GM18502 (cell line): ENCODE data around the gene CARD11.
"Not testable (repeated sequence)": the region's sequence is repeated elsewhere in the genome, so short reads cannot be mapped to it uniquely, and the experiment has no call there.

Source experiments
- ATAC-seq: cut with Tn5 transposase; IDR thresholded peaks from one replicate; pipeline ENCODE4 v1.9.1; 2021; ENCODE audit warnings: mild to moderate bottlenecking; ENCODE audit not compliant: unreplicated experiment, poor library complexity

CARD11 gene

DNA sequence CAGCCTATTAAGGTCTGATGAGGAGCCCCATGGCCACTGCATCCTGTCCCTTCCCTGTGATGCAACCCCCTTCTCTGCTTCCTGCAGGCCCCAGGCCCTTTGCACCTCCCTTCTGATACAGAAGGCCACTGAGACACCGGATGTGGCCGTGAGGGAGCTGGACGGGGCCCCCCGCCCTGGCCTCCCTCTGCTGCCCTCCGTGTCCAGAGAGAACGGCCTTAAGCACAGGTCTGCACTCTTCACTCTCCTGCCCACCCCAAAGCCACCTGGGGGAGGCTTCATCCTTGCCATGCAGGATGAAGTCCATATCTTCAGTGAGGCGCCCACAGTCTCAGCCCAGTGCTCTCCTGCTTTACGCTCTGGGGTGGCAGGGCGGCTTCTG is 112.6 kb downstream of the CARD11 start:
- no peak for ATAC-seq

GRCh38 chr7:2930310-2931033 is 113.2 kb downstream of the CARD11 start:
- no peak for ATAC-seq

DNA sequence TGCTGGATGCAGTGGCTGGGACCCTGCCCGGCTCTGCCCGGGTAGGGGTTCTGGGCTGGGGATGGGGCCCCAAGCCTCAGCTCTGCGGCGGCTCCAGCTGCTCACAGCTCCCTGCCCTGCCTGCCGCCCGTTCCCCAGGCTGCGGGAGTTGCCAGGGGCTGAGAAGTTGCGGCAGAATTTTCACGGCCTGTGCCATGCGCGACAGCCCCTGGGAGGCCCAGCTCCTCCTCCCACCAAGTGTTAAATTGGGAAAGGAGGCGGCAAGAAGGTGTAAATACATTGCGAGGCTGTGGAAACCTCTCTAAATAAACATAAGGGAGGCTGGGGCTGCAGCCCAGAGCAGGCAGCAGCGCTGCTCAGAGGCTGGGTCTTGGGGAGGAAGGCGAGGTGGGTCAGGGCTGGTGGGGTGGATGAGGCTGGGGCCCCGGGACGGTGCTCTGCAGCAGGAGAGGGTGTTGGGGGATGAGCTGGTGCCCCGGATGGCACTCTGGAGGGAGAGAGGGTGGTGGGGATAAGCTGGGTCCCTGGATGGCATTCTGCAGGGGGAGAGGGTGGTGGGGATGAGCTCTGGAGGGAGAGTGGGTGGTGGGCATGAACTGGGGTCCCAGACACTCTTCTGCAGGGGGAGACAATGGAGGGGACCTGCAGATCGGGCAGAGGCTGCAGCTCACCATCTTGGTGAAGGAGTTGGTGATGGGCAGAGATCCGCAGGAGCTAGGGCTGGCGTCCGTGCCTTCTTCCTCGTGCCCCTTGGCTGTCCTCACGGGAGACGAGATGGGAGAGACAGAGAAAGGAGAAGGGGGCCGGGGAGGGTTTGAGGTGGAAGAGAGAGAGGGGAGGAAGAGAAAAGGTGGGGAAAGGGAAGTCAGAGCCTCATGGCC is 114.1 kb downstream of the CARD11 start:
- no peak for ATAC-seq

- ATAC-seq: no peak
Observed at GRCh38 chr7:2928613-2929311, 114.9 kb downstream of the CARD11 start.

DNA sequence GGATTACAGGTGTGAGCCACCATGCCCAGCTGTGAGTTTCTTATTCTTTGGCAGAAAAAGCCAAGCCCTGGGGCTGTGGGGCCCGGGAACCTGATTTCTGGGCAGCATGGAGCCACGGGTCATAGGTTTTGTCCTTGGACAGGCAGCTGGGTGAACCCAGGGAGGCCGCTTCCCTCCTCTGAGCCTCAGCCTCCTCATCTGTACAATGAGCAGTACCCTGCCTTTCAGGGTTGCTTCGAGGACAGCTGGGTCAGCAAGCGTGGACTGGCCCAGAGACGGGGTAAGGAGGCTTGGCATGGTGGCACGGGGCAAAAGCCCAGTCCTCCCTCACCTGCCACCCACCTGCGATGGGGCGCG is 115.4 kb downstream of the CARD11 start:
- no peak for ATAC-seq

DNA sequence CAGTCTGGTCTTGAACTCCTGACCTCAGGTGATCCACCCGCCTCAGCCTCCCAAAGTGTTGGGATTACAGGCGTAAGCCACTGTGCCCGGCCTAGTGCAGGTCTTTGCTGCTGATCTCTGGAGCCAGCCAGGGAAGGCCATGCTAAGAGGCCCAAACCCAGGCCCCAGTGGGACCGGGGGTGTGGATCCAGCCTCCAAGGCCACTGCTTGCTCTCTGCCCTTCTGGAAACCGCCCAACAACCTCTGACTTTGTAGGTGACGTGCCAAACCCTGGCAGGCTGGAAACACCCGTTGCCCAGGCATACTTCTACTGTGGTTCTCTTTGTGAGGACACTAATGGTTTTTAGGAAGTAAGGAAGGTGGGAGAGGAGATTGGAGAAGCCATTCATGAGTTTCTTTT is 116.1 kb downstream of the CARD11 start:
- ATAC-seq: no peak

GRCh38 chr7:2926896-2927405 is 116.7 kb downstream of the CARD11 start:
- ATAC-seq: no peak

- no peak for ATAC-seq
Observed at GRCh38 chr7:2926120-2926895, 117.4 kb downstream of the CARD11 start.

GRCh38 chr7:2924866-2925840 is 118.5 kb downstream of the CARD11 start:
- no peak for ATAC-seq

DNA sequence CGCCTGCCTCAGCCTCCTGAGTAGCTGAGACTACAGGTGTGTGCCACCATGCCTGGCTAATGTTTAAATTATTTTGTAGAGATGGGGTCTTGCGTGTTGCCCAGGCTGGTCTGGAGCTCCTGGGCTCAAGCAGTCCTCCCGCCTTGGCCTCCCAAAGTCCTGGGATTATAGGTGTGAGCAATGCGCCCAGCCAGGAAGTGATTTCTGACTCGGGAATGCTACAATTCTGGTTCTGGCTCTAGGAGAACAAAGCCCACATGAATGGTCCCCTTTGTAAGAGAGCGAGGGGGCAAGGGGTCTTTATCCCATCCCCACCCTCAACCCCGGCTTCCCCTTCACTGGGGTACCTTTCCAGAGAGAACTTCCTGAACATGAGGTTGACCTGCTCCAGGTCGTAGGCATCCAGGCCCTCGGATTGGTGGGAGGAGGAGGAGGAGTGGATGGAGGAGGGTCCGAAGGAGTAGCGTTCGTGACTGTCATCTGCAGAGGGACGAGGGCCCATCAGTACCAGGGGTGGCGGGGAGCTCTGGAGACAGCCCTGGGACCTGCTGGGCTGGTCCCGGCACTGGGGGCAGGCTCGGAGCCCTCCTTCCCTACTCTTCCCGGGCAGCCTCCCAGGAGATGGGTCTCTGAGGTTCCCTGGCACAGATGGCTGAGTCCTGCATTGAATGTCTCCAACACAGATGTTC is 119.6 kb downstream of the CARD11 start:
- no peak for ATAC-seq

GRCh38 chr7:2923291-2923781 is 120.3 kb downstream of the CARD11 start:
- no peak for ATAC-seq

- no peak for ATAC-seq
Observed at GRCh38 chr7:2922866-2923265, 120.8 kb downstream of the CARD11 start.

GRCh38 chr7:2922348-2922691 is 121.3 kb downstream of the CARD11 start:
- no peak for ATAC-seq

GRCh38 chr7:2921653-2922347 is 121.9 kb downstream of the CARD11 start:
- no peak for ATAC-seq

DNA sequence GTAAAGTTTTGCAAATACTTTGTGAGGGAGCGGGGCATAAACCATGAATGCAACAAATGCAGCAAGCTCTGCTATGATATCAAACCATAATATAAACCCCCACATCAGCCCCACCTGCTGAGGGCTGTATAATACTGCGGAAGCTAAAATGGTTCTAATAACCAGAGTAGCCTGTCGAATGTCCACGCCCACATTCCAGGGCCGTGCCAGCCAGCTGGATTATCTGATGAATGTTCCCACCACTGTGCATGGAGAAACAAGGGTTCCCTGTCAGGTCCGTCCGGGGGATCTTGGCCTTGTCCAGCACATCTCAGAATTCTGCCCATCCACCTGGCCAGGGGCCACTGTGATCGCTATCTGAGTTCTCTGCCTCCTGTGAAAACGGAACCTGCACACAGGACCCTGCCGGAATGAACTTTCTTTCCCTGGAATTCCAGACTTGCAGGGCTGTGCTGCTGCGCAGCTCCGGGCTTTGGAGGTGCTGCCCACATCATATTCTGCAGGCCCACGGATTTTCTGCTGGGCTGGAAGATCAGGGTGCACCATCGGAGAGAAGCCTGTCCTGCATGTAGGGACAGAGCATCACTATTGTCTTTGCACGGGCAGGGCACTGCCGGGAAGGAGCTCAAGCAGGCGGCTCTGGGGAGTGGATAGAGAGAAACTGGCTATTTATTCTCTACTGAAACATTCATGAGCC is 122.6 kb downstream of the CARD11 start:
- ATAC-seq: no peak

DNA sequence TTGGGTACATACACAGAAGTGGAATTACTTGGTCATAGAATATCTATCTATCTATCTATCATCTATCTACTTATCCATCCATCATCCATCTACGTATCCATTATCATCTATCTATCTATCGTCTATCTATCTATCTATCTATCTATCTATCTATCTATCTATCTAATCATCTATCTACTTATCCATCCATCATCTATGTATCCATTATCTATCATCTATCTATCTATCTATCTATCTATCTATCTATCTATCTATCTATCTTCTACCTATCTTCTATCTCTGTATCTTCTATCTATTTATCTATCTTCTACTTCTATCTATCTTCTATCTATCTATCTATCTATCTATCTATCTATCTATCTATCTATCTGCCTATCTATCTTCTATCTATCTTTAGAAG is 123.2 kb downstream of the CARD11 start:
- ATAC-seq: not testable (repeated sequence)

DNA sequence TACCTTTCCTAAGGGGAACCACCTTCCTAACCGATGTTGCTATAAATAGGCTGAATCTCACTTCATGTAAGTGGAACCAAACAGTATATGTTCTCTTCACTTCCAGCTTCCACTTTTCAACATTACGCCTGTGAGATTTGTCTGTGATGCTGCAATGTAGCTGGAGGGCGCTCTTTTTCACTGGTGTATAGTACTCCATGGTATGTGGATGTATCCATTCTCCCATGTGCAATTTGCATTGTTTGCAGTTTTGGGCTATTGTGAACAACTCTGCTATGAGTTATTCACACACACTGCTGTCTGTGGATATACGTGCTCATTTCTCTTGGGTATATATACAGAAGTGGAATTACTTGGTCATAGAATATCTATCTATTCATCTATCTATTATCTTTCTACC is 123.6 kb downstream of the CARD11 start:
- ATAC-seq: no peak
